Activated CD4-positive, alpha-beta T cell treated with anti-CD3 and anti-CD28 coated beads, Interleukin-2, amount 10 ng/mL, durations not matched to agents 7 days and 5 days (primary cell): ENCODE data around the gene YIPF6. TPM values are rescaled to one million over a fixed set of nuclear protein-coding genes. Genes with fewer than 3 reads are reported as not detected.
A peak's percentile ranks its signal among the peaks of the same experiment; 100 is the strongest.
"Not testable (repeated sequence)": the region's sequence is repeated elsewhere in the genome, so short reads cannot be mapped to it uniquely, and the experiment has no call there.

ENCODE experiments used
- CTCF ChIA-PET: fragments of 350-600 bp; sonication (Branson Sonifier 250); formaldehyde crosslinking; loops from one replicate; lab custom pipeline; 2021; ENCODE audit warnings: antibody characterized with exemption; lab: Charles Lee
- POLR2A ChIA-PET: fragments of 350-600 bp; sonication (Branson Sonifier 250); formaldehyde crosslinking; loops from one replicate; lab custom pipeline; 2021; ENCODE audit warnings: antibody characterized with exemption; lab: Charles Lee
- DNase-seq: peaks from one replicate; pipeline ENCODE4 v3.0.0-alpha.2; 2020
- H3K27ac Mint-ChIP-seq: one replicate; pipeline ENCODE4 v1.8.0; 2021; ENCODE audit warnings: mild to moderate bottlenecking, moderate library complexity, mixed read lengths
- H3K27me3 Mint-ChIP-seq: one replicate; pipeline ENCODE4 v1.8.0; 2021; ENCODE audit warnings: mixed read lengths
- H3K36me3 Mint-ChIP-seq: one replicate; pipeline ENCODE4 v1.8.0; 2021; ENCODE audit warnings: low read depth, mixed read lengths
- H3K4me1 Mint-ChIP-seq: one replicate; pipeline ENCODE4 v1.8.0; 2021; ENCODE audit warnings: mixed read lengths
- H3K4me3 Mint-ChIP-seq: one replicate; pipeline ENCODE4 v1.8.0; 2021; ENCODE audit warnings: mild to moderate bottlenecking, moderate library complexity, mixed read lengths
- H3K9me3 Mint-ChIP-seq: one replicate; pipeline ENCODE4 v1.8.0; 2021; ENCODE audit warnings: mixed read lengths
- total RNA-seq, 2 experiments: library from RNA; stranded (reverse); gene quantifications; one replicate each; pipeline ENCODE4 v1.2.3, GENCODE V29; 2021

Gene YIPF6
- total RNA-seq, 2 experiments from 2014 or later, result 11.1 to 15.7 TPM

- H3K4me3 Mint-ChIP-seq, result no peak overlapping the region
- peaks cover 2% of the 10 kb centered on the region for H3K4me1 Mint-ChIP-seq
- no peaks in the 10 kb centered on the region for H3K9me3 Mint-ChIP-seq
- ChIA-PET POLR2A (no interaction called here), CTCF (no interaction called here)
- no peak overlapping the region for H3K27ac Mint-ChIP-seq
- no peaks in the 10 kb centered on the region for H3K27me3 Mint-ChIP-seq
- no peak for DNase-seq
- H3K36me3 Mint-ChIP-seq, result no peaks in the 10 kb centered on the region
Measured at GRCh38 chrX:68487924-68488323, 10.9 kb upstream of the YIPF6 start.

- H3K4me3 Mint-ChIP-seq, result no peak overlapping the region
- DNase-seq, result no peak
- no peaks in the 10 kb centered on the region for H3K36me3 Mint-ChIP-seq
- H3K27me3 Mint-ChIP-seq, result peaks cover under 1% of the 10 kb centered on the region
- no peak overlapping the region for H3K27ac Mint-ChIP-seq
- ChIA-PET CTCF (no interaction called here), POLR2A (no interaction called here)
- peaks cover 2% of the 10 kb centered on the region for H3K4me1 Mint-ChIP-seq
- no peaks in the 10 kb centered on the region for H3K9me3 Mint-ChIP-seq
Measured at GRCh38 chrX:68488657-68489056, 10.2 kb upstream of the YIPF6 start.

- Mint-ChIP-seq H3K27me3 (peaks cover 9% of the 10 kb centered on the region), H3K36me3 (no peaks in the 10 kb centered on the region), H3K4me1 (peaks cover 2% of the 10 kb centered on the region), H3K4me3 (no peak overlapping the region), H3K9me3 (no peaks in the 10 kb centered on the region), H3K27ac (no peak overlapping the region)
- ChIA-PET CTCF (no interaction called here), POLR2A (no interaction called here)
- DNase-seq, result no peak
Measured at GRCh38 chrX:68490644-68491043, 8.2 kb upstream of the YIPF6 start.

GRCh38 chrX:68492583-68492982 is 6.3 kb upstream of the YIPF6 start:
- H3K27me3 Mint-ChIP-seq, result peaks cover 9% of the 10 kb centered on the region
- CTCF ChIA-PET, result no interaction called here
- H3K4me3 Mint-ChIP-seq, result no peak overlapping the region
- peaks cover 4% of the 10 kb centered on the region for H3K4me1 Mint-ChIP-seq
- no peak overlapping the region for H3K27ac Mint-ChIP-seq
- DNase-seq, result no peak
- no peaks in the 10 kb centered on the region for H3K36me3 Mint-ChIP-seq
- POLR2A ChIA-PET, result no interaction called here
- no peaks in the 10 kb centered on the region for H3K9me3 Mint-ChIP-seq

- DNase-seq, POLR2A ChIA-PET, CTCF ChIA-PET, H3K4me3 Mint-ChIP-seq, H3K27ac Mint-ChIP-seq, H3K4me1 Mint-ChIP-seq, H3K9me3 Mint-ChIP-seq, H3K27me3 Mint-ChIP-seq, H3K36me3 Mint-ChIP-seq: not testable (repeated sequence)
Measured at GRCh38 chrX:68493776-68494175, 5.1 kb upstream of the YIPF6 start.

- Mint-ChIP-seq H3K27ac (peak overlapping the region; percentile 99), H3K4me1 (peaks cover 20% of the 10 kb centered on the region), H3K36me3 (peaks cover 3% of the 10 kb centered on the region), H3K27me3 (peaks cover 9% of the 10 kb centered on the region), H3K9me3 (no peaks in the 10 kb centered on the region), H3K4me3 (peak overlapping the region; percentile 95)
- ChIA-PET POLR2A (no interaction called here), CTCF (no interaction called here)
- peak; percentile 8 for DNase-seq
Measured at GRCh38 chrX:68498044-68498507, 775 bp upstream of the YIPF6 start.

GRCh38 chrX:68499543-68500504 is 973 bp downstream of the YIPF6 start:
- Mint-ChIP-seq H3K4me3 (peak overlapping the region; percentile 95), H3K36me3 (peaks cover 9% of the 10 kb centered on the region), H3K27ac (peak overlapping the region; percentile 99), H3K4me1 (peaks cover 34% of the 10 kb centered on the region), H3K27me3 (peaks cover 2% of the 10 kb centered on the region), H3K9me3 (no peaks in the 10 kb centered on the region)
- ChIA-PET POLR2A (no interaction called here), CTCF (no interaction called here)
- DNase-seq, result no peak

GRCh38 chrX:68503836-68504636 is 5.2 kb downstream of the YIPF6 start:
- Mint-ChIP-seq H3K27me3 (no peaks in the 10 kb centered on the region), H3K4me3 (no peak overlapping the region), H3K9me3 (no peaks in the 10 kb centered on the region), H3K36me3 (peaks cover 16% of the 10 kb centered on the region), H3K4me1 (peaks cover 39% of the 10 kb centered on the region), H3K27ac (peak overlapping the region; percentile 2)
- ChIA-PET CTCF (interaction anchor here (0.6 kb wide), 1 partner anchor 1114 kb away, joined by 3 read pairs; no protein-coding TSS in a partner anchor), POLR2A (no interaction called here)
- peak; percentile 24 for DNase-seq

GRCh38 chrX:68506649-68507048 is 7.8 kb downstream of the YIPF6 start:
- Mint-ChIP-seq H3K27ac (no peak overlapping the region), H3K4me1 (peaks cover 37% of the 10 kb centered on the region), H3K36me3 (peaks cover 20% of the 10 kb centered on the region), H3K9me3 (no peaks in the 10 kb centered on the region), H3K27me3 (no peaks in the 10 kb centered on the region), H3K4me3 (no peak overlapping the region)
- no peak for DNase-seq
- ChIA-PET POLR2A (no interaction called here), CTCF (no interaction called here)

GRCh38 chrX:68508799-68509198 is 9.9 kb downstream of the YIPF6 start:
- Mint-ChIP-seq H3K27ac (no peak overlapping the region), H3K4me3 (no peak overlapping the region), H3K9me3 (no peaks in the 10 kb centered on the region), H3K36me3 (peaks cover 14% of the 10 kb centered on the region), H3K4me1 (peaks cover 22% of the 10 kb centered on the region), H3K27me3 (no peaks in the 10 kb centered on the region)
- DNase-seq, result no peak
- ChIA-PET POLR2A (no interaction called here), CTCF (interaction anchor here (1.0 kb wide), 1 partner anchor 202 kb away, joined by 3 read pairs; no protein-coding TSS in a partner anchor)

- Mint-ChIP-seq H3K4me3 (no peak overlapping the region), H3K36me3 (peaks cover 13% of the 10 kb centered on the region), H3K27ac (no peak overlapping the region), H3K27me3 (no peaks in the 10 kb centered on the region), H3K9me3 (no peaks in the 10 kb centered on the region), H3K4me1 (peaks cover 12% of the 10 kb centered on the region)
- peak; percentile 39 for DNase-seq
- ChIA-PET CTCF (interaction anchor here (0.9 to 1.3 kb wide), 2 partner anchors 47 to 183 kb away, joined by 3 read pairs; no protein-coding TSS in a partner anchor), POLR2A (no interaction called here)
Measured at GRCh38 chrX:68511255-68511654, 12.4 kb downstream of the YIPF6 start.

- H3K27me3 Mint-ChIP-seq, H3K27ac Mint-ChIP-seq, POLR2A ChIA-PET, CTCF ChIA-PET, H3K4me3 Mint-ChIP-seq, H3K4me1 Mint-ChIP-seq, H3K9me3 Mint-ChIP-seq, DNase-seq: not testable (repeated sequence)
- H3K36me3 Mint-ChIP-seq, result peaks cover 65% of the 10 kb centered on the region
Measured at GRCh38 chrX:68524680-68525079, 25.8 kb downstream of the YIPF6 start.
